K562 (cell line): ENCODE data around the gene SH2D3A. TPM values are rescaled to one million over a fixed set of nuclear protein-coding genes. Genes with fewer than 3 reads are reported as not detected.

Experiments
- ATF7 ChIP-seq: fragments of 450-650 bp; IDR thresholded peaks from 2 replicates; pipeline ENCODE4 v1.7.1; 2014; ENCODE audit warnings: mild to moderate bottlenecking, moderate library complexity
- DEAF1 ChIP-seq: fragments of 450-650 bp; formaldehyde crosslinking; IDR thresholded peaks from 2 replicates; pipeline ENCODE4 v1.4.0; 2020; ENCODE audit warnings: mild to moderate bottlenecking, moderate library complexity
- NR2C2 ChIP-seq, 2 experiments: fragments of 200-800 bp in 1 of 2; sonication (Bioruptor generic) in 1 of 2; sonication (generic) in 1 of 2; formaldehyde crosslinking in 1 of 2; IDR thresholded peaks; 2 replicates each; pipeline versions ENCODE4 v1.6.1 to v1.8.0; 2016 to 2022; ENCODE audit warnings: mild to moderate bottlenecking in 1 of 2, missing compliant biosample characterization in 1 of 2, missing genetic modification characterization in 1 of 2, missing genetic modification reagents in 1 of 2
- RBFOX2 ChIP-seq: fragments of 200-400 bp; formaldehyde crosslinking; IDR thresholded peaks from 2 replicates; pipeline ENCODE4 v1.6.1; 2017; ENCODE audit warnings: low read depth, mild to moderate bottlenecking, low read length, moderate library complexity
- SNAPC5 ChIP-seq: fragments of 250-450 bp; sonication (Bioruptor Pico); IDR thresholded peaks from 2 replicates; pipeline ENCODE4 v1.8.0; 2021; ENCODE audit warnings: moderate library complexity, mild to moderate bottlenecking, inconsistent platforms
- TFE3 ChIP-seq: fragments of 450-650 bp; formaldehyde crosslinking; IDR thresholded peaks from 2 replicates; pipeline ENCODE4 v1.4.0; 2020; ENCODE audit warnings: mild to moderate bottlenecking, mixed read lengths
- ZBTB33 ChIP-seq: sonication (generic); formaldehyde crosslinking; IDR thresholded peaks from 2 replicates; pipeline ENCODE4 v1.8.1; 2023; ENCODE audit warnings: mild to moderate bottlenecking, missing genetic modification reagents
- ZFP30 ChIP-seq: fragments of 250-450 bp; sonication (Bioruptor Pico); IDR thresholded peaks from 2 replicates; pipeline ENCODE4 v1.8.0; 2022; ENCODE audit warnings: moderate library complexity, mild to moderate bottlenecking, inconsistent platforms, borderline replicate concordance
- ZNF431 ChIP-seq: sonication (generic); formaldehyde crosslinking; IDR thresholded peaks from 2 replicates; pipeline ENCODE4 v1.8.0; 2022; ENCODE audit warnings: mild to moderate bottlenecking, missing genetic modification reagents
- ZNF79 ChIP-seq: fragments of 250-450 bp; sonication (Bioruptor Pico); IDR thresholded peaks from 2 replicates; pipeline ENCODE4 v1.4.0; 2020; ENCODE audit warnings: low read depth, mild to moderate bottlenecking, moderate library complexity
- polyA plus RNA-seq, 8 experiments: library from polyadenylated mRNA; depleted of rRNA in 4 of 8; stranded (reverse) in 5 of 8; unstranded in 3 of 8; fragments of >200 nt; fragmentation: Nextera tagmentation in 2 of 8; fragmentation: Illumina TruSeq in 1 of 8; extraction: Ambion mirVana in 2 of 8; extraction: Trizol in 1 of 8; gene quantifications; 2 replicates each; pipeline versions ENCODE4 v1.2.1 to v1.2.3, GENCODE V29; 2011 to 2014; ENCODE audit warnings: inconsistent platforms in 1 of 8, missing spikeins in 1 of 8
- total RNA-seq, 7 experiments: library from RNA; depleted of rRNA in 6 of 7; stranded (reverse); fragments of >200 nt in 6 of 7; fragmentation: Illumina TruSeq in 2 of 7; extraction: Trizol in 2 of 7; gene quantifications; 2 replicates each; pipeline versions ENCODE4 v1.2.1 to v1.2.3, GENCODE V29; 2011 to 2021; ENCODE audit warnings: low replicate concordance in 1 of 7
- TF ChIP-seq, protein P1 (sequence below): fragments of 200-800 bp; sonication (Bioruptor generic); IDR thresholded peaks from 2 replicates; pipeline ENCODE4 v1.6.1; 2017; ENCODE audit warnings: missing genetic modification characterization, missing compliant biosample characterization
- TF ChIP-seq, protein P2 (sequence below): fragments of 450-650 bp; formaldehyde crosslinking; IDR thresholded peaks from 2 replicates; pipeline ENCODE4 v1.4.0; 2020; ENCODE audit warnings: mild to moderate bottlenecking, moderate library complexity
- TF ChIP-seq, protein P3 (sequence below): sonication (generic); formaldehyde crosslinking; IDR thresholded peaks from 2 replicates; pipeline ENCODE4 v1.8.0; 2023; ENCODE audit warnings: mild to moderate bottlenecking, missing genetic modification reagents

SH2D3A gene
- total and polyA plus RNA-seq, 9 of the 15 experiments (the other 6 are each of a cell fraction or from before 2014, with no cell fraction given): 0.75 to 26.3 (median 8.9) TPM

- TF ChIP-seq, protein P1, sequence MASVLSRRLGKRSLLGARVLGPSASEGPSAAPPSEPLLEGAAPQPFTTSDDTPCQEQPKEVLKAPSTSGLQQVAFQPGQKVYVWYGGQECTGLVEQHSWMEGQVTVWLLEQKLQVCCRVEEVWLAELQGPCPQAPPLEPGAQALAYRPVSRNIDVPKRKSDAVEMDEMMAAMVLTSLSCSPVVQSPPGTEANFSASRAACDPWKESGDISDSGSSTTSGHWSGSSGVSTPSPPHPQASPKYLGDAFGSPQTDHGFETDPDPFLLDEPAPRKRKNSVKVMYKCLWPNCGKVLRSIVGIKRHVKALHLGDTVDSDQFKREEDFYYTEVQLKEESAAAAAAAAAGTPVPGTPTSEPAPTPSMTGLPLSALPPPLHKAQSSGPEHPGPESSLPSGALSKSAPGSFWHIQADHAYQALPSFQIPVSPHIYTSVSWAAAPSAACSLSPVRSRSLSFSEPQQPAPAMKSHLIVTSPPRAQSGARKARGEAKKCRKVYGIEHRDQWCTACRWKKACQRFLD (CRISPR knock-in tag): no peak
- TF ChIP-seq ATF7 (peak; percentile 100), ZBTB33 (0 out of 2 replicates have a peak, but pooled peaks have one; percentile 24), DEAF1 (CRISPR knock-in tag) (no peak), RBFOX2 (peak; percentile 83), ZNF79 (CRISPR knock-in tag) (no peak), TFE3 (CRISPR knock-in tag) (no peak), SNAPC5 (CRISPR knock-in tag) (no peak), ZNF431 (CRISPR knock-in tag) (no peak), NR2C2 (CRISPR knock-in tag; IDR thresholded peaks at IDR 0.05) (no peak), NR2C2 (tag; IDR thresholded peaks at IDR 0.05) (no peak), ZFP30 (no peak)
- TF ChIP-seq, protein P2, sequence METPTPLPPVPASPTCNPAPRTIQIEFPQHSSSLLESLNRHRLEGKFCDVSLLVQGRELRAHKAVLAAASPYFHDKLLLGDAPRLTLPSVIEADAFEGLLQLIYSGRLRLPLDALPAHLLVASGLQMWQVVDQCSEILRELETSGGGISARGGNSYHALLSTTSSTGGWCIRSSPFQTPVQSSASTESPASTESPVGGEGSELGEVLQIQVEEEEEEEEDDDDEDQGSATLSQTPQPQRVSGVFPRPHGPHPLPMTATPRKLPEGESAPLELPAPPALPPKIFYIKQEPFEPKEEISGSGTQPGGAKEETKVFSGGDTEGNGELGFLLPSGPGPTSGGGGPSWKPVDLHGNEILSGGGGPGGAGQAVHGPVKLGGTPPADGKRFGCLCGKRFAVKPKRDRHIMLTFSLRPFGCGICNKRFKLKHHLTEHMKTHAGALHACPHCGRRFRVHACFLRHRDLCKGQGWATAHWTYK (CRISPR knock-in tag): peak; percentile 65; the same call in 1 of the 2 replicates
- TF ChIP-seq, protein P3, sequence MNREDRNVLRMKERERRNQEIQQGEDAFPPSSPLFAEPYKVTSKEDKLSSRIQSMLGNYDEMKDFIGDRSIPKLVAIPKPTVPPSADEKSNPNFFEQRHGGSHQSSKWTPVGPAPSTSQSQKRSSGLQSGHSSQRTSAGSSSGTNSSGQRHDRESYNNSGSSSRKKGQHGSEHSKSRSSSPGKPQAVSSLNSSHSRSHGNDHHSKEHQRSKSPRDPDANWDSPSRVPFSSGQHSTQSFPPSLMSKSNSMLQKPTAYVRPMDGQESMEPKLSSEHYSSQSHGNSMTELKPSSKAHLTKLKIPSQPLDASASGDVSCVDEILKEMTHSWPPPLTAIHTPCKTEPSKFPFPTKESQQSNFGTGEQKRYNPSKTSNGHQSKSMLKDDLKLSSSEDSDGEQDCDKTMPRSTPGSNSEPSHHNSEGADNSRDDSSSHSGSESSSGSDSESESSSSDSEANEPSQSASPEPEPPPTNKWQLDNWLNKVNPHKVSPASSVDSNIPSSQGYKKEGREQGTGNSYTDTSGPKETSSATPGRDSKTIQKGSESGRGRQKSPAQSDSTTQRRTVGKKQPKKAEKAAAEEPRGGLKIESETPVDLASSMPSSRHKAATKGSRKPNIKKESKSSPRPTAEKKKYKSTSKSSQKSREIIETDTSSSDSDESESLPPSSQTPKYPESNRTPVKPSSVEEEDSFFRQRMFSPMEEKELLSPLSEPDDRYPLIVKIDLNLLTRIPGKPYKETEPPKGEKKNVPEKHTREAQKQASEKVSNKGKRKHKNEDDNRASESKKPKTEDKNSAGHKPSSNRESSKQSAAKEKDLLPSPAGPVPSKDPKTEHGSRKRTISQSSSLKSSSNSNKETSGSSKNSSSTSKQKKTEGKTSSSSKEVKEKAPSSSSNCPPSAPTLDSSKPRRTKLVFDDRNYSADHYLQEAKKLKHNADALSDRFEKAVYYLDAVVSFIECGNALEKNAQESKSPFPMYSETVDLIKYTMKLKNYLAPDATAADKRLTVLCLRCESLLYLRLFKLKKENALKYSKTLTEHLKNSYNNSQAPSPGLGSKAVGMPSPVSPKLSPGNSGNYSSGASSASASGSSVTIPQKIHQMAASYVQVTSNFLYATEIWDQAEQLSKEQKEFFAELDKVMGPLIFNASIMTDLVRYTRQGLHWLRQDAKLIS (CRISPR knock-in tag): no peak
These were observed 29.9 kb downstream of the SH2D3A start, which contains the start of gene GPR108 (continued) for GRCh38 chr19:6737284-6737872.
